NCI-H82 treated with DMSO at 0.1 percent for 48 hours (cell line): ENCODE results near the gene REV1.
"Not testable (repeated sequence)": the region's sequence is repeated elsewhere in the genome, so short reads cannot be mapped to it uniquely, and the experiment has no call there.

ENCODE experiments used
- DNase-seq: peaks from one replicate; lab custom pipeline; 2025; ENCODE audit not compliant: unreplicated experiment; lab: John Stamatoyannopoulos, UW

Gene REV1

GRCh38 chr2:99487906-99488305 is 1.9 kb downstream of the REV1 start:
- no peak for DNase-seq

GRCh38 chr2:99485824-99486223 is 4.0 kb downstream of the REV1 start:
- no peak for DNase-seq

GRCh38 chr2:99485411-99485810 is 4.4 kb downstream of the REV1 start:
- no peak for DNase-seq

- DNase-seq, result no peak
Measured at GRCh38 chr2:99484205-99484604, 5.6 kb downstream of the REV1 start.

- no peak for DNase-seq
Measured at GRCh38 chr2:99481941-99482340, 7.9 kb downstream of the REV1 start.

GRCh38 chr2:99481527-99481926 is 8.3 kb downstream of the REV1 start:
- DNase-seq, result no peak

GRCh38 chr2:99480390-99480789 is 9.4 kb downstream of the REV1 start:
- no peak for DNase-seq

- no peak for DNase-seq
Measured at GRCh38 chr2:99478632-99479031, 11.2 kb downstream of the REV1 start.

- no peak for DNase-seq
Measured at GRCh38 chr2:99477054-99477453, 12.8 kb downstream of the REV1 start.

GRCh38 chr2:99476629-99477028 is 13.2 kb downstream of the REV1 start:
- DNase-seq, result no peak

- DNase-seq, result not testable (repeated sequence)
Measured at GRCh38 chr2:99475095-99475494, 14.7 kb downstream of the REV1 start.

GRCh38 chr2:99473518-99474083 is 16.2 kb downstream of the REV1 start:
- no peak for DNase-seq

GRCh38 chr2:99472600-99472960 is 17.2 kb downstream of the REV1 start:
- no peak for DNase-seq

GRCh38 chr2:99471654-99472599 is 17.9 kb downstream of the REV1 start:
- DNase-seq, result no peak

GRCh38 chr2:99470957-99471356 is 18.9 kb downstream of the REV1 start:
- DNase-seq, result no peak

- not testable (repeated sequence) for DNase-seq
Measured at GRCh38 chr2:99470459-99470858, 19.4 kb downstream of the REV1 start.

GRCh38 chr2:99469394-99469793 is 20.4 kb downstream of the REV1 start:
- no peak for DNase-seq

- no peak for DNase-seq
Measured at GRCh38 chr2:99468155-99468554, 21.7 kb downstream of the REV1 start.

GRCh38 chr2:99467390-99467789 is 22.4 kb downstream of the REV1 start:
- no peak for DNase-seq

- DNase-seq, result no peak
Measured at GRCh38 chr2:99461828-99462483, 27.9 kb downstream of the REV1 start.

- no peak for DNase-seq
Measured at GRCh38 chr2:99458529-99458928, 31.3 kb downstream of the REV1 start.

- DNase-seq, result no peak
Measured at GRCh38 chr2:99451686-99452085, 38.1 kb downstream of the REV1 start.
